ENCODE measurements around the gene MINDY4. TPM values are rescaled to one million over a fixed set of nuclear protein-coding genes. Genes with fewer than 3 reads are reported as not detected.

The MINDY4 gene
- total RNA-seq, 1 donor from 2014 or later, result 1.2 TPM

- Mint-ChIP-seq H3K27ac (no peak overlapping the region), H3K4me1 (no peaks in the 10 kb centered on the region), H3K27me3 (no peaks in the 10 kb centered on the region), H3K36me3 (ENCODE audit: low read depth) (no peaks in the 10 kb centered on the region), H3K9me3 (no peaks in the 10 kb centered on the region), H3K4me3 (no peak overlapping the region)
- intact Hi-C loops (cut with micrococcal nuclease), result no loop called here
- DNase-seq, result no peak
Measured at GRCh38 chr7:30810986-30811385, 39.8 kb downstream of the MINDY4 start.

GRCh38 chr7:30812676-30813075, 41.5 kb downstream of the MINDY4 start:
- no peak overlapping the region for H3K27ac Mint-ChIP-seq
- no peak for DNase-seq
- H3K27me3 Mint-ChIP-seq, result no peaks in the 10 kb centered on the region
- no peak overlapping the region for H3K4me3 Mint-ChIP-seq
- H3K36me3 Mint-ChIP-seq (ENCODE audit: low read depth), result no peaks in the 10 kb centered on the region
- intact Hi-C loops (cut with micrococcal nuclease), result no loop called here
- H3K4me1 Mint-ChIP-seq, result no peaks in the 10 kb centered on the region
- H3K9me3 Mint-ChIP-seq, result no peaks in the 10 kb centered on the region

GRCh38 chr7:30813466-30813865, 42.2 kb downstream of the MINDY4 start:
- H3K9me3 Mint-ChIP-seq, result no peaks in the 10 kb centered on the region
- H3K4me3 Mint-ChIP-seq, result no peak overlapping the region
- H3K4me1 Mint-ChIP-seq, result no peaks in the 10 kb centered on the region
- DNase-seq, result no peak
- intact Hi-C loops (cut with micrococcal nuclease), result no loop called here
- no peak overlapping the region for H3K27ac Mint-ChIP-seq
- no peaks in the 10 kb centered on the region for H3K36me3 Mint-ChIP-seq (ENCODE audit: low read depth)
- no peaks in the 10 kb centered on the region for H3K27me3 Mint-ChIP-seq

- Mint-ChIP-seq H3K36me3 (ENCODE audit: low read depth) (no peaks in the 10 kb centered on the region), H3K9me3 (no peaks in the 10 kb centered on the region), H3K4me3 (no peak overlapping the region), H3K27me3 (no peaks in the 10 kb centered on the region), H3K4me1 (no peaks in the 10 kb centered on the region), H3K27ac (no peak overlapping the region)
- no peak for DNase-seq
- intact Hi-C loops (cut with micrococcal nuclease), result no loop called here
Measured at GRCh38 chr7:30814700-30815387, 43.6 kb downstream of the MINDY4 start.

GRCh38 chr7:30815388-30815854, 44.2 kb downstream of the MINDY4 start:
- intact Hi-C loops (cut with micrococcal nuclease), result no loop called here
- no peak overlapping the region for H3K27ac Mint-ChIP-seq
- no peaks in the 10 kb centered on the region for H3K36me3 Mint-ChIP-seq (ENCODE audit: low read depth)
- H3K9me3 Mint-ChIP-seq, result no peaks in the 10 kb centered on the region
- H3K4me3 Mint-ChIP-seq, result no peak overlapping the region
- no peaks in the 10 kb centered on the region for H3K27me3 Mint-ChIP-seq
- H3K4me1 Mint-ChIP-seq, result no peaks in the 10 kb centered on the region
- no peak for DNase-seq

- no peak overlapping the region for H3K4me3 Mint-ChIP-seq
- H3K36me3 Mint-ChIP-seq (ENCODE audit: low read depth), result no peaks in the 10 kb centered on the region
- H3K9me3 Mint-ChIP-seq, result no peaks in the 10 kb centered on the region
- no peaks in the 10 kb centered on the region for H3K27me3 Mint-ChIP-seq
- H3K27ac Mint-ChIP-seq, result no peak overlapping the region
- DNase-seq, result no peak
- intact Hi-C loops (cut with micrococcal nuclease), result no loop called here
- H3K4me1 Mint-ChIP-seq, result no peaks in the 10 kb centered on the region
Measured at GRCh38 chr7:30815951-30816644, 44.9 kb downstream of the MINDY4 start.

- no peak overlapping the region for H3K27ac Mint-ChIP-seq
- intact Hi-C loops (cut with micrococcal nuclease), result no loop called here
Measured at GRCh38 chr7:30816645-30817370, 45.6 kb downstream of the MINDY4 start.

GRCh38 chr7:30817371-30817767, 46.2 kb downstream of the MINDY4 start:
- no peak for DNase-seq
- H3K4me3 Mint-ChIP-seq, result no peak overlapping the region
- H3K27ac Mint-ChIP-seq, result no peak overlapping the region
- intact Hi-C loops (cut with micrococcal nuclease), result no loop called here
- no peaks in the 10 kb centered on the region for H3K9me3 Mint-ChIP-seq
- no peaks in the 10 kb centered on the region for H3K36me3 Mint-ChIP-seq (ENCODE audit: low read depth)
- H3K27me3 Mint-ChIP-seq, result peaks cover 4% of the 10 kb centered on the region
- H3K4me1 Mint-ChIP-seq, result no peaks in the 10 kb centered on the region

More at GRCh38 chr7:30816645-30817370, 45.6 kb downstream of the MINDY4 start:
- Mint-ChIP-seq H3K4me3 (no peak overlapping the region), H3K9me3 (no peaks in the 10 kb centered on the region), H3K36me3 (ENCODE audit: low read depth) (no peaks in the 10 kb centered on the region), H3K27me3 (peaks cover 4% of the 10 kb centered on the region), H3K4me1 (no peaks in the 10 kb centered on the region)
- no peak for DNase-seq

GRCh38 chr7:30824821-30825720, 53.9 kb downstream of the MINDY4 start:
- peaks cover 5% of the 10 kb centered on the region for H3K36me3 Mint-ChIP-seq (ENCODE audit: low read depth)
- no peak overlapping the region for H3K4me3 Mint-ChIP-seq
- no peak for DNase-seq
- no peak overlapping the region for H3K27ac Mint-ChIP-seq
- no peaks in the 10 kb centered on the region for H3K4me1 Mint-ChIP-seq
- intact Hi-C loops (cut with micrococcal nuclease), result no loop called here
- peaks cover 6% of the 10 kb centered on the region for H3K27me3 Mint-ChIP-seq
- H3K9me3 Mint-ChIP-seq, result peaks cover 7% of the 10 kb centered on the region

- H3K9me3 Mint-ChIP-seq, result peaks cover 12% of the 10 kb centered on the region
- intact Hi-C loops (cut with micrococcal nuclease), result no loop called here
- DNase-seq, result no peak
- peaks cover 5% of the 10 kb centered on the region for H3K36me3 Mint-ChIP-seq (ENCODE audit: low read depth)
- H3K4me3 Mint-ChIP-seq, result no peak overlapping the region
- peaks cover 6% of the 10 kb centered on the region for H3K27me3 Mint-ChIP-seq
- no peaks in the 10 kb centered on the region for H3K4me1 Mint-ChIP-seq
- no peak overlapping the region for H3K27ac Mint-ChIP-seq
Measured at GRCh38 chr7:30826181-30826580, 55.0 kb downstream of the MINDY4 start.

GRCh38 chr7:30828591-30828990, 57.4 kb downstream of the MINDY4 start:
- no peaks in the 10 kb centered on the region for H3K27me3 Mint-ChIP-seq
- H3K36me3 Mint-ChIP-seq (ENCODE audit: low read depth), result peaks cover 5% of the 10 kb centered on the region
- no peaks in the 10 kb centered on the region for H3K4me1 Mint-ChIP-seq
- intact Hi-C loops (cut with micrococcal nuclease), result no loop called here
- no peak for DNase-seq
- H3K9me3 Mint-ChIP-seq, result peaks cover 31% of the 10 kb centered on the region
- H3K4me3 Mint-ChIP-seq, result no peak overlapping the region
- no peak overlapping the region for H3K27ac Mint-ChIP-seq

- Mint-ChIP-seq H3K27me3 (no peaks in the 10 kb centered on the region), H3K36me3 (ENCODE audit: low read depth) (peaks cover 5% of the 10 kb centered on the region), H3K4me1 (no peaks in the 10 kb centered on the region), H3K4me3 (no peak overlapping the region), H3K9me3 (peaks cover 33% of the 10 kb centered on the region), H3K27ac (no peak overlapping the region)
- no peak for DNase-seq
- intact Hi-C loops (cut with micrococcal nuclease), result no loop called here
Measured at GRCh38 chr7:30829471-30829870, 58.3 kb downstream of the MINDY4 start.

- Mint-ChIP-seq H3K27ac (no peak overlapping the region), H3K4me3 (no peak overlapping the region), H3K36me3 (ENCODE audit: low read depth) (peaks cover 6% of the 10 kb centered on the region), H3K9me3 (peaks cover 39% of the 10 kb centered on the region), H3K4me1 (no peaks in the 10 kb centered on the region), H3K27me3 (no peaks in the 10 kb centered on the region)
- no peak for DNase-seq
- intact Hi-C loops (cut with micrococcal nuclease), result no loop called here
Measured at GRCh38 chr7:30831227-30831626, 60.0 kb downstream of the MINDY4 start.

Measured in activated CD4-positive, alpha-beta T cell treated with anti-CD3 and anti-CD28 coated beads, Interleukin-2, amount 10 ng/mL, durations not matched to agents 24 days and 14 days (primary cell).